Heart left ventricle (tissue), 16 donors: ENCODE measurements around the gene GABRB1. TPM values are rescaled to one million over a fixed set of nuclear protein-coding genes. Genes with fewer than 3 reads are reported as not detected.
A peak's percentile ranks its signal among the peaks of the same experiment; 100 is the strongest.

Source experiments
- ATAC-seq, 4 donors: fragments of 200-7000 bp; cut with Tn5 transposase; one replicate each; pipeline ENCODE4 v1.9.1; 2020 to 2022; ENCODE audit warnings: moderate library complexity in 4 of 4, mild to moderate bottlenecking in 3 of 4, moderate number of reproducible peaks in 1 of 4
- DNase-seq, 5 donors: peaks; one replicate each; pipeline ENCODE4 v3.0.0-alpha.2; 2020
- H3K27ac ChIP-seq, 12 donors: fragments of 200-600 bp; sonication (generic) in 4 of 12; one replicate each; pipeline versions ENCODE4 v1.5.0 to v1.8.0; 2016 to 2022; ENCODE audit warnings: mild to moderate bottlenecking in 2 of 12
- H3K27me3 ChIP-seq, 9 donors: fragments of 200-600 bp; sonication (generic) in 2 of 9; one replicate each; pipeline versions ENCODE4 v1.5.1 to v1.8.0; 2016 to 2022; ENCODE audit warnings: mild to moderate bottlenecking in 3 of 9
- H3K36me3 ChIP-seq, 9 donors: fragments of 200-600 bp; sonication (generic) in 2 of 9; one replicate each; pipeline versions ENCODE4 v1.5.0 to v1.8.0; 2018 to 2022; ENCODE audit warnings: mild to moderate bottlenecking in 2 of 9
- H3K4me1 ChIP-seq, 12 donors: fragments of 200-600 bp; sonication (generic) in 4 of 12; one replicate each; pipeline versions ENCODE4 v1.5.0 to v1.8.0; 2016 to 2022; ENCODE audit warnings: mild to moderate bottlenecking in 3 of 12
- H3K4me3 ChIP-seq, 12 donors: fragments of 200-600 bp; sonication (generic) in 4 of 12; one replicate each; pipeline versions ENCODE4 v1.5.0 to v1.8.0; 2017 to 2022; ENCODE audit warnings: mild to moderate bottlenecking in 9 of 12, moderate library complexity in 4 of 12
- H3K9me3 ChIP-seq, 12 donors: fragments of 200-600 bp; sonication (generic) in 4 of 12; one replicate each; pipeline versions ENCODE4 v1.5.0 to v1.8.0; 2016 to 2022; ENCODE audit warnings: mild to moderate bottlenecking in 1 of 12
- POLR2A ChIP-seq, 2 donors: fragments of 450-650 bp; IDR thresholded peaks; one replicate each; pipeline ENCODE4 v1.6.1; 2017; ENCODE audit warnings: antibody characterized with exemption in 2 of 2, mild to moderate bottlenecking in 2 of 2, moderate library complexity in 2 of 2
- WGBS, 4 donors: extraction: QIAGEN DNeasy Blood & Tissue Kit in 2 of 4; methylation state at CpG; one replicate each; pipeline versions ENCODE4 v1.1.5 to v1.1.7; 2013 to 2018; 5-methylcytosine and 5-hydroxymethylcytosine counted together
- intact Hi-C, 10 donors: fragments of 100-400 bp; cut with DNase I; formaldehyde crosslinking; loops; one replicate each; pipeline versions ENCODE4 v1.11.1 to v1.14.2; 2022
- polyA plus RNA-seq, 2 donors: library from polyadenylated mRNA; stranded (reverse); fragments of 200-250 nt; gene quantifications; one replicate each; pipeline ENCODE4 v1.2.3, GENCODE V29; 2013
- total RNA-seq, 9 donors: library from RNA; depleted of rRNA in 2 of 9; stranded (reverse); fragments of >200 nt in 2 of 9; fragmentation: NEBNext Ultra II Directional in 3 of 9; extraction: Animal tissue kit (Norgen Biotek cat#: 25700) in 3 of 9; gene quantifications; one replicate each; pipeline versions ENCODE4 v1.1.0 to v1.2.4, GENCODE V29; 2016 to 2023
- TF ChIP-seq, protein P1 (sequence below), 12 donors: fragments of 200-600 bp; sonication (generic) in 4 of 12; IDR thresholded peaks; one replicate each; pipeline versions ENCODE4 v1.5.0 to v1.8.0; 2018 to 2022; ENCODE audit warnings: antibody characterized with exemption in 12 of 12, mild to moderate bottlenecking in 5 of 12
- donor health status: ischemic (EF 13 %, LVEDD 7.1; RV severe dilation, severe dysfunction).
- donor health status: healthy with polysubstance abuse.
- donor health status: DM: no; HTN: yes; CAD: no.
- donor health status: DM: no; HTN: no; CAD: no.
- donor health status: ischemic (EF 25% LVEDD 6.9; RV normal size, moderate dysfunction).
- donor health status: ischemic (EF 25% LVEDD 5.7; RV mildly dilated, moderate dysfunction).
- donor health status: healthy.
- donor health status: DM: yes; HTN: yes; CAD: no.
- donor health status: ischemic (EF 35%, LVEDD 5.7; RV mildly dilated, moderate dysfunction).
- donor health status: nonischemic (EF 11% LVEDD 7.7; RV severe dilation, severe dysfunction).
- donor health status: DM: yes; HTN: yes; CAD: no.
- donor health status: PGD.
- donor health status: ischemic (EF 29% LVEDD 5.4; RV normal size, mild dysfunction).
- donor health status: nonischemic (EF 23%, LVEDD 6.1; RV moderate dilation, normal function).

Gene GABRB1
- total and polyA plus RNA-seq, 11 donors: 1.0 to 13.6 (median 4.5) TPM

DNA sequence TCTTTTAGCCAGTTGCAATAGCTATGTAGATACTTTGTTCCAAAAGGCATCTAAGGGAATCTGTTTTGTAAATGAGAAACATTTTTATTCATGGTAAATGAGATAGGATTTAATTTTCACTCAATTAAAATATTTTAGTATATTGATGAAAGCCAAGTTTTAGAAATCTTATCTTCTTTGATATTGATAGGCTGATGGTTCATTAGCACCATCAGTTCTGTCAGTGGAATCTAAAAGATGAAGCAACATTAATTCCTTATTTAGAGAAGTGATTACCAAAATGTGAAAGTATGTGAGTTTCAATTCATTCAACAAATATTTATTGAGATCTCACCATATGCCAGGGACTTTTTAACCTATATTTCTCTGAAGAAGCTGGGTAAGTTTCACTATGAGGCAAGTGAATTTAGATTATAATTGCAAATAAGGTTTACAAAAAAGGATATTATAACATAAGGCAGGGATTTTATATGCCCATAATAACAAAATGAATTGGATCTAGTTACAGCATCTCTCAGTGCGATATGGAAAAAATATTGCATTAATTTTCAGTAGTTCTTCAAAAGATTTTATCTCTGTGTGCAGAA lies 79.3 kb downstream of the GABRB1 start:
- Histone ChIP-seq H3K36me3 (no peaks in the 10 kb centered on the region), H3K9me3 (no peaks in the 10 kb centered on the region), H3K27ac (no peak overlapping the region), H3K4me1 (no peaks in the 10 kb centered on the region), H3K4me3 (no peak overlapping the region), H3K27me3 (no peaks in the 10 kb centered on the region)
- intact Hi-C loops: loop anchor here in 1 of 10 donors (10.0 kb wide), 1 partner anchor 266 kb away; no protein-coding TSS in a partner anchor
- DNase-seq: no peak
- WGBS, 4 donors: 93 to 97% (median 95%) methylated on average over 1 of the region's 1 CpG
- TF ChIP-seq, protein P1, sequence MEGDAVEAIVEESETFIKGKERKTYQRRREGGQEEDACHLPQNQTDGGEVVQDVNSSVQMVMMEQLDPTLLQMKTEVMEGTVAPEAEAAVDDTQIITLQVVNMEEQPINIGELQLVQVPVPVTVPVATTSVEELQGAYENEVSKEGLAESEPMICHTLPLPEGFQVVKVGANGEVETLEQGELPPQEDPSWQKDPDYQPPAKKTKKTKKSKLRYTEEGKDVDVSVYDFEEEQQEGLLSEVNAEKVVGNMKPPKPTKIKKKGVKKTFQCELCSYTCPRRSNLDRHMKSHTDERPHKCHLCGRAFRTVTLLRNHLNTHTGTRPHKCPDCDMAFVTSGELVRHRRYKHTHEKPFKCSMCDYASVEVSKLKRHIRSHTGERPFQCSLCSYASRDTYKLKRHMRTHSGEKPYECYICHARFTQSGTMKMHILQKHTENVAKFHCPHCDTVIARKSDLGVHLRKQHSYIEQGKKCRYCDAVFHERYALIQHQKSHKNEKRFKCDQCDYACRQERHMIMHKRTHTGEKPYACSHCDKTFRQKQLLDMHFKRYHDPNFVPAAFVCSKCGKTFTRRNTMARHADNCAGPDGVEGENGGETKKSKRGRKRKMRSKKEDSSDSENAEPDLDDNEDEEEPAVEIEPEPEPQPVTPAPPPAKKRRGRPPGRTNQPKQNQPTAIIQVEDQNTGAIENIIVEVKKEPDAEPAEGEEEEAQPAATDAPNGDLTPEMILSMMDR (IDR thresholded peaks at IDR 0.05): no peak
- TF ChIP-seq POLR2A (IDR thresholded peaks at IDR 0.05): no peak
- no peak for ATAC-seq

DNA sequence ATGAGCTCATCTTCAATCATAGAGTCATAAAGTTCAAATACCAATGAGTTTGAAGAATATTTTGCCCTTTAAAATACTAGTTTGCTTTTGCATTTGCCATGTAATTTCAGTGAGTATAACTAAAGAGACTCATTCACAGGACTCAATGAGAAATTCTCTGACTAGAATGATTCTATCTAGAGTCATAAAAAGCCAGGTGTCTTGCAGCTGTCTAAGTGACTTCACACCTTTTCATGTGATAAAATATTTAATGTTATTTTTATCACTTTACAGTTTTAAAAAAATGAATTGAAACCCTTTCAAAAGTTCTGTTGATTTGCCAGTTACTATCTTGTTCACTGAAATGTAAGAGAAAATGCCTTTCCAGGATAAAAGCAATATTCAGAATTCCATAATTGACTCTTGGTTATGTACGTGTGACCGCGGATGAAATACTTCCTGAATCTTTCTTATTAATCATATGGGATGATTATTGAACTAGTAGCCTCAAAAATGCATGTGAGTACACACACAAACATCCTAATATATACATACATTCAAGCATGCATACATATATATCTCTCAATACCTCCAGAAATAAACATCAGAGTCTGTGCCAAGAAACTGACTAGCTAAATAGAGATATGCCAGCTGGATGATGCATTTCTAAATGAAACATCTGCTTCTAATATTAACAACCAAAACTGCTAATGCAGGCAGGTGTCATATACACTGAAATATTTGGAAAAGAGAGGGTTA lies 87.0 kb downstream of the GABRB1 start:
- ATAC-seq: no peak
- no peak overlapping the region for H3K27ac ChIP-seq
- WGBS, 4 donors: 57 to 74% (median 68%) methylated on average over 3 of the region's 3 CpGs
- H3K36me3 ChIP-seq: no peaks in the 10 kb centered on the region
- intact Hi-C loops: loop anchor here in 1 of 10 donors (10.0 kb wide), 1 partner anchor 274 kb away; no protein-coding TSS in a partner anchor
- no peak overlapping the region for H3K4me3 ChIP-seq
- TF ChIP-seq, protein P1 (IDR thresholded peaks at IDR 0.05): no peak
- no peak for TF ChIP-seq POLR2A (IDR thresholded peaks at IDR 0.05)
- peaks cover 0 to 3% (median 0%) of the 10 kb centered on the region in 12 donors for H3K4me1 ChIP-seq
- H3K9me3 ChIP-seq: no peaks in the 10 kb centered on the region
- no peaks in the 10 kb centered on the region for H3K27me3 ChIP-seq
- DNase-seq: no peak

DNA sequence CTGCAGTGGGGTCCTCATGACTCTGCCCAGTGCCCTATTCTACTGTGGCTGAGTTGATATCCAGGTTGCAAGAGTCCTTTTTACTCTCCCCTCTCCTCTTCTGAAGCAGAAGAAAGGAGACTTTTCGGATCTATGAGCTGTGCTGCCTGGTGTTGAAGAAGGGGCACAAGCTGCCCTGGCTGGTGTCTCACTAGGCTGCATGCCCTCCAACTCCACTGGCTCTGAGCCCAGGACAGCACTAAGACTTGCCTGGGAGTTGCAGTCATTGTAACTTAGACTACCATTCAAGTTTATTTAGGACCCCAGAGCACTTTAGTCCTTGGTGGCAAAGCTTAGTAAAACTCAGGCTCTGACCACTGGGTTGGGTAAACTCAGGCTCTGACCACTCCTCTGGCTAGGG lies 89.4 kb downstream of the GABRB1 start:
- Histone ChIP-seq H3K27me3 (no peaks in the 10 kb centered on the region), H3K4me1 (peaks cover 0 to 3% (median 0%) of the 10 kb centered on the region in 12 donors), H3K27ac (no peak overlapping the region), H3K4me3 (no peak overlapping the region), H3K9me3 (no peaks in the 10 kb centered on the region), H3K36me3 (no peaks in the 10 kb centered on the region)
- no peak for TF ChIP-seq POLR2A (IDR thresholded peaks at IDR 0.05)
- TF ChIP-seq, protein P1 (IDR thresholded peaks at IDR 0.05): no peak
- peak in 2 of 4 donors; percentile 61 for ATAC-seq
- DNase-seq: peak in 4 of 5 donors; percentile 9 to 37 (median 24)
- intact Hi-C loops: loop anchor here in 5 of 10 donors (5.0 to 10.0 kb wide), 6 partner anchors 166 to 278 kb away; no protein-coding TSS in a partner anchor
- 40 to 70% (median 64%) methylated on average over 1 of the region's 1 CpG for WGBS, 4 donors

DNA sequence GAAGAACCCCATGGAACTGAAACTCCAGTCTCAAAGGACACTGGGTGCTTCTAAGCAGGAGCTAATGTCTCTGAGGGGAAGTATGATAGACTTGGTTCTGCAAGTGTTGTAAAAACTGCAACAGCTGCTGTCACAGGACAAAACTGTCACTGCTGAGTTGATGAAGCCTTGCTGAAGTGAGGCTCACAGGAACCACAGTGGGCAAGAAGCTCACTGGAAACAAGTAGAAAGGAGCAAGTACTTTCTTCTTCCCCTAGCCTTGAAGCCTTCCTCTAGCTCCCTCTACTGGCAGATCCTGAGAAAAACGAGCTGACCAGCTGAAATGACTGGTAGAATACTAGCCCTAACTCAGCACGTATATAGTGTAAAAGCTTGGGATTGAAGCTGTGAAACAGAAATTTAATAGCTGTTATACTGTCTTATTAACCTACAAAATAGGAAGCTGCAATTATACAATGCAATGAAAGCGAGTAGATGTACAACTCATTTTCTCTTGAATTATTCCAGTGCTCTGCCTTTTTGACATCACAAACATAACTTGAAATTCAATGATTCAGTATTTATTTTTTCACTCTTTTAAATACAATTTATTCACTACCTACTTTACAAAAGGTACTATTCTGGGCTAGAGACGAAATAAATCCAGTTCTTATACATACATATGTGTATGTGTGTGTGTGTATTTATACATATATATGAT lies 91.4 kb downstream of the GABRB1 start:
- H3K27ac ChIP-seq: no peak overlapping the region
- TF ChIP-seq, protein P1 (IDR thresholded peaks at IDR 0.05): peak; percentile 58 to 89 (median 73)
- TF ChIP-seq POLR2A (IDR thresholded peaks at IDR 0.05): no peak
- ATAC-seq (peak; percentile 52 to 76 (median 64)), DNase-seq (peak in 4 of 5 donors; percentile 24 to 44 (median 24))
- intact Hi-C loops: loop anchor here in 6 of 10 donors (2.0 to 10.0 kb wide), 7 partner anchors 168 to 280 kb away; no protein-coding TSS in a partner anchor
- WGBS, 4 donors: 4 to 8% (median 7%) methylated on average over 4 of the region's 4 CpGs
- no peak overlapping the region for H3K4me3 ChIP-seq
- H3K9me3 ChIP-seq: no peaks in the 10 kb centered on the region
- no peaks in the 10 kb centered on the region for H3K36me3 ChIP-seq
- H3K27me3 ChIP-seq: no peaks in the 10 kb centered on the region
- H3K4me1 ChIP-seq: peaks cover 0 to 3% (median 0%) of the 10 kb centered on the region in 12 donors
